ENCODE data around the gene MRPL17. TPM values are rescaled to one million over a fixed set of nuclear protein-coding genes. Genes with fewer than 3 reads are reported as not detected.

The MRPL17 gene
- total and polyA plus RNA-seq, 2 of the 13 experiments (the other 11 are each of a cell fraction or from before 2014, with no cell fraction given): 59.4 to 90.0 TPM

- H3K79me2 ChIP-seq (ENCODE audit: insufficient read depth, low read length): no peaks in the 10 kb centered on the region
- CTCF ChIA-PET (ENCODE audit: low intra/inter-chr PET ratio, low total read pairs): no interaction called here
Measured at GRCh38 chr11:6642957-6643356, 40.2 kb downstream of the MRPL17 start.

More at GRCh38 chr11:6642957-6643356, 40.2 kb downstream of the MRPL17 start:
- Histone ChIP-seq H3K9ac (ENCODE audit: insufficient read depth, low read depth, low read length) (no peak overlapping the region), H2AFZ (ENCODE audit: low read length) (no peak overlapping the region), H3K36me3 (replicated peaks in 1 of 2; ENCODE audit: control insufficient read depth in 1 of 2, insufficient read depth in 2 of 2, low read length in 2 of 2) (no peaks in the 10 kb centered on the region), H3K9me3 (ENCODE audit: low read length) (no peaks in the 10 kb centered on the region), H3K27ac (ENCODE audit: extremely low read length, insufficient read depth, low read length) (no peak overlapping the region), H3K4me3 (replicated peaks in 1 of 3; ENCODE audit: insufficient read depth in 1 of 3, low read depth in 2 of 3, low read length in 3 of 3) (no peak overlapping the region), H3K4me2 (ENCODE audit: low read depth, low read length) (no peak overlapping the region), H3K4me1 (ENCODE audit: insufficient read depth, low read length) (peaks cover 14% of the 10 kb centered on the region), H3K27me3 (ENCODE audit: control insufficient read depth in 1 of 2, insufficient read depth in 2 of 2, low read length in 2 of 2) (peaks cover 4 to 83% of the 10 kb centered on the region in 2 experiments; a peak in 3 of 5 replicates), H4K20me1 (ENCODE audit: insufficient read depth, low read length) (no peaks in the 10 kb centered on the region)
- in situ Hi-C loops (cut with HindIII; ENCODE audit: extremely low pct_ligation_motif_present, low pct_unique_long_range_greater_than_20kb) (no loop called here), intact Hi-C loops (cut with micrococcal nuclease; ENCODE audit: unreplicated experiment) (no loop called here)
- TF ChIP-seq HBP1 (CRISPR knock-in tag; IDR thresholded peaks at IDR 0.05; ENCODE audit: low read depth): no peak
- TF ChIP-seq ZNF550 (CRISPR knock-in tag; IDR thresholded peaks at IDR 0.05; ENCODE audit: borderline replicate concordance): no peak
- no peak for TF ChIP-seq ZBTB7B (CRISPR knock-in tag; IDR thresholded peaks at IDR 0.05)
- no peak for TF ChIP-seq ZNF280B (CRISPR knock-in tag; IDR thresholded peaks at IDR 0.05; ENCODE audit: borderline replicate concordance)
- TF ChIP-seq, protein P1, sequence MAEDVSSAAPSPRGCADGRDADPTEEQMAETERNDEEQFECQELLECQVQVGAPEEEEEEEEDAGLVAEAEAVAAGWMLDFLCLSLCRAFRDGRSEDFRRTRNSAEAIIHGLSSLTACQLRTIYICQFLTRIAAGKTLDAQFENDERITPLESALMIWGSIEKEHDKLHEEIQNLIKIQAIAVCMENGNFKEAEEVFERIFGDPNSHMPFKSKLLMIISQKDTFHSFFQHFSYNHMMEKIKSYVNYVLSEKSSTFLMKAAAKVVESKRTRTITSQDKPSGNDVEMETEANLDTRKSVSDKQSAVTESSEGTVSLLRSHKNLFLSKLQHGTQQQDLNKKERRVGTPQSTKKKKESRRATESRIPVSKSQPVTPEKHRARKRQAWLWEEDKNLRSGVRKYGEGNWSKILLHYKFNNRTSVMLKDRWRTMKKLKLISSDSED (CRISPR knock-in tag; IDR thresholded peaks at IDR 0.05): no peak
- no peak for TF ChIP-seq ZNF276 (CRISPR knock-in tag; IDR thresholded peaks at IDR 0.05; ENCODE audit: low read depth)
- no peak for TF ChIP-seq ATF7-NPFF (CRISPR knock-in tag; IDR thresholded peaks at IDR 0.05; ENCODE audit: low read depth)
- TF ChIP-seq, protein P2, sequence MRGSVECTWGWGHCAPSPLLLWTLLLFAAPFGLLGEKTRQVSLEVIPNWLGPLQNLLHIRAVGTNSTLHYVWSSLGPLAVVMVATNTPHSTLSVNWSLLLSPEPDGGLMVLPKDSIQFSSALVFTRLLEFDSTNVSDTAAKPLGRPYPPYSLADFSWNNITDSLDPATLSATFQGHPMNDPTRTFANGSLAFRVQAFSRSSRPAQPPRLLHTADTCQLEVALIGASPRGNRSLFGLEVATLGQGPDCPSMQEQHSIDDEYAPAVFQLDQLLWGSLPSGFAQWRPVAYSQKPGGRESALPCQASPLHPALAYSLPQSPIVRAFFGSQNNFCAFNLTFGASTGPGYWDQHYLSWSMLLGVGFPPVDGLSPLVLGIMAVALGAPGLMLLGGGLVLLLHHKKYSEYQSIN (CRISPR knock-in tag; IDR thresholded peaks at IDR 0.05; ENCODE audit: borderline replicate concordance): no peak
- no peak for TF ChIP-seq FOXM1 (CRISPR knock-in tag; IDR thresholded peaks at IDR 0.05)
- no peak for TF ChIP-seq PLRG1 (conservative IDR thresholded peaks at IDR 0.05)
- no peak for TF ChIP-seq RFXAP (CRISPR knock-in tag; IDR thresholded peaks at IDR 0.05; ENCODE audit: borderline replicate concordance)
- no peak for TF ChIP-seq ZNF160 (CRISPR knock-in tag; IDR thresholded peaks at IDR 0.05)
- no peak for TF ChIP-seq ZNF510 (CRISPR knock-in tag; IDR thresholded peaks at IDR 0.05; ENCODE audit: low read depth)
- no peak for TF ChIP-seq ARNT2 (CRISPR knock-in tag; IDR thresholded peaks at IDR 0.05; ENCODE audit: low read depth)
- DNase-seq (ENCODE audit: low spot score) (no peak), ATAC-seq (no peak), FAIRE-seq (no peak)
- POLR2A ChIA-PET: no interaction called here
- WGBS (ENCODE audit: low lambda C conversion rate): 17% methylated on average over 7 of the region's 7 CpGs
- BruUV-seq (replicated peaks): no TSS peak

Data from HepG2 (cell line).